ENCODE results near the gene SCNM1. TPM values are rescaled to one million over a fixed set of nuclear protein-coding genes. Genes with fewer than 3 reads are reported as not detected.

The SCNM1 gene
- total RNA-seq, 2 experiments from 2014 or later = 54.1 to 70.9 TPM

GRCh38 chr1:151147665-151148064 lies 18.3 kb upstream of the SCNM1 start:
- peaks cover 32% of the 10 kb centered on the region for H3K4me1 ChIP-seq (ENCODE audit: insufficient read depth, low read length, poor library complexity, severe bottlenecking)
- TF ChIP-seq EZH2phosphoT487 (IDR thresholded peaks at IDR 0.05; ENCODE audit: borderline replicate concordance, low read depth, low read length) = no peak
- TF ChIP-seq, protein P1, sequence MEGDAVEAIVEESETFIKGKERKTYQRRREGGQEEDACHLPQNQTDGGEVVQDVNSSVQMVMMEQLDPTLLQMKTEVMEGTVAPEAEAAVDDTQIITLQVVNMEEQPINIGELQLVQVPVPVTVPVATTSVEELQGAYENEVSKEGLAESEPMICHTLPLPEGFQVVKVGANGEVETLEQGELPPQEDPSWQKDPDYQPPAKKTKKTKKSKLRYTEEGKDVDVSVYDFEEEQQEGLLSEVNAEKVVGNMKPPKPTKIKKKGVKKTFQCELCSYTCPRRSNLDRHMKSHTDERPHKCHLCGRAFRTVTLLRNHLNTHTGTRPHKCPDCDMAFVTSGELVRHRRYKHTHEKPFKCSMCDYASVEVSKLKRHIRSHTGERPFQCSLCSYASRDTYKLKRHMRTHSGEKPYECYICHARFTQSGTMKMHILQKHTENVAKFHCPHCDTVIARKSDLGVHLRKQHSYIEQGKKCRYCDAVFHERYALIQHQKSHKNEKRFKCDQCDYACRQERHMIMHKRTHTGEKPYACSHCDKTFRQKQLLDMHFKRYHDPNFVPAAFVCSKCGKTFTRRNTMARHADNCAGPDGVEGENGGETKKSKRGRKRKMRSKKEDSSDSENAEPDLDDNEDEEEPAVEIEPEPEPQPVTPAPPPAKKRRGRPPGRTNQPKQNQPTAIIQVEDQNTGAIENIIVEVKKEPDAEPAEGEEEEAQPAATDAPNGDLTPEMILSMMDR (conservative IDR thresholded peaks at IDR 0.05; ENCODE audit: low read length) = no peak
- no peak overlapping the region for H3K27ac ChIP-seq (ENCODE audit: low read depth, low read length, poor library complexity, severe bottlenecking)
- DNase-seq (ENCODE audit: low spot score) = no peak
- intact Hi-C loops (cut with micrococcal nuclease; ENCODE audit: unreplicated experiment) = no loop called here
- no TSS peak for BruUV-seq (replicated peaks)
- H3K9me2 ChIP-seq (ENCODE audit: insufficient read depth, low read length) = no peaks in the 10 kb centered on the region
- no peaks in the 10 kb centered on the region for H3K36me3 ChIP-seq (ENCODE audit: insufficient read depth, low read length)
- no peaks in the 10 kb centered on the region for H3K79me2 ChIP-seq (ENCODE audit: insufficient read depth, low read depth, low read length)
- H3K4me2 ChIP-seq (ENCODE audit: low read length) = no peak overlapping the region
- H3K4me3 ChIP-seq (ENCODE audit: low read depth, low read length, poor library complexity, severe bottlenecking) = no peak overlapping the region
- POLR2A ChIA-PET = no interaction called here
- no peaks in the 10 kb centered on the region for H3K9me3 ChIP-seq (ENCODE audit: low read length)
- CTCF ChIA-PET (ENCODE audit: unreplicated experiment) = interaction anchor here (1.6 kb wide), 1 partner anchor 9 kb away, joined by 5 read pairs; the partner anchor contains the start of gene TNFAIP8L2
- H4K20me1 ChIP-seq (ENCODE audit: insufficient read depth, low read length) = no peaks in the 10 kb centered on the region
- no peak overlapping the region for H2AFZ ChIP-seq (ENCODE audit: low read length)

GRCh38 chr1:151156515-151156819 lies 9.5 kb upstream of the SCNM1 start, which contains the start of gene TNFAIP8L2:
Gene TNFAIP8L2, plus strand, starts transcription at chr1:151156649. Its CDS starts 2,049 bp downstream, at chr1:151158698.
- BruUV-seq (replicated peaks) = no TSS peak
- Histone ChIP-seq H3K9me2 (ENCODE audit: insufficient read depth, low read length) (no peaks in the 10 kb centered on the region), H3K79me2 (ENCODE audit: insufficient read depth, low read depth, low read length) (peaks cover 9% of the 10 kb centered on the region; the same call in 1 of the 2 replicates), H3K4me1 (ENCODE audit: insufficient read depth, low read length, poor library complexity, severe bottlenecking) (peaks cover 38% of the 10 kb centered on the region), H3K36me3 (ENCODE audit: insufficient read depth, low read length) (peaks cover 16% of the 10 kb centered on the region; the same call in 1 of the 2 replicates), H4K20me1 (ENCODE audit: insufficient read depth, low read length) (no peaks in the 10 kb centered on the region), H3K4me2 (ENCODE audit: low read length) (peak within 1 kb of the TSS; percentile 92), H3K9me3 (ENCODE audit: low read length) (no peaks in the 10 kb centered on the region), H3K27ac (ENCODE audit: low read depth, low read length, poor library complexity, severe bottlenecking) (peak within 1 kb of the TSS; percentile 57), H2AFZ (ENCODE audit: low read length) (peak within 1 kb of the TSS; percentile 74), H3K4me3 (ENCODE audit: low read depth, low read length, poor library complexity, severe bottlenecking) (peak within 1 kb of the TSS; percentile 76)
- POLR2A ChIA-PET = interaction anchor here (0.5 to 2.2 kb wide), 15 partner anchors 8 to 459 kb away, joined by 3 to 14 read pairs (median 4); partner anchors contain the start of genes CDC42SE1, GOLPH3L, SCNM1 and VPS72
- intact Hi-C loops (cut with micrococcal nuclease; ENCODE audit: unreplicated experiment) = loop anchor here (1.0 kb wide), 3 partner anchors 57 to 132 kb away; no protein-coding TSS in a partner anchor
- DNase-seq (ENCODE audit: low spot score) = peak; percentile 78
- CTCF ChIA-PET (ENCODE audit: unreplicated experiment) = interaction anchor here (0.6 to 2.4 kb wide), 8 partner anchors 8 to 112 kb away, joined by 3 to 35 read pairs (median 4); partner anchors contain the start of gene MLLT11
- TF ChIP-seq, protein P1 (conservative IDR thresholded peaks at IDR 0.05; ENCODE audit: low read length) = no peak
- TF ChIP-seq EZH2phosphoT487 (IDR thresholded peaks at IDR 0.05; ENCODE audit: borderline replicate concordance, low read depth, low read length) = no peak

- Histone ChIP-seq H3K36me3 (ENCODE audit: insufficient read depth, low read length) (peaks cover 16% of the 10 kb centered on the region; the same call in 1 of the 2 replicates), H3K4me3 (ENCODE audit: low read depth, low read length, poor library complexity, severe bottlenecking) (peak overlapping the region; percentile 76), H4K20me1 (ENCODE audit: insufficient read depth, low read length) (no peaks in the 10 kb centered on the region), H3K4me2 (ENCODE audit: low read length) (peak overlapping the region; percentile 92), H3K79me2 (ENCODE audit: insufficient read depth, low read depth, low read length) (peaks cover 9% of the 10 kb centered on the region; the same call in 1 of the 2 replicates), H3K27ac (ENCODE audit: low read depth, low read length, poor library complexity, severe bottlenecking) (peak overlapping the region; percentile 57), H3K4me1 (ENCODE audit: insufficient read depth, low read length, poor library complexity, severe bottlenecking) (peaks cover 38% of the 10 kb centered on the region), H2AFZ (ENCODE audit: low read length) (peak overlapping the region; percentile 74), H3K9me3 (ENCODE audit: low read length) (no peaks in the 10 kb centered on the region), H3K9me2 (ENCODE audit: insufficient read depth, low read length) (no peaks in the 10 kb centered on the region)
- no TSS peak for BruUV-seq (replicated peaks)
- no peak for TF ChIP-seq EZH2phosphoT487 (IDR thresholded peaks at IDR 0.05; ENCODE audit: borderline replicate concordance, low read depth, low read length)
- TF ChIP-seq, protein P1 (conservative IDR thresholded peaks at IDR 0.05; ENCODE audit: low read length) = no peak
- POLR2A ChIA-PET = interaction anchor here (0.6 to 2.2 kb wide), 14 partner anchors 9 to 153 kb away, joined by 3 to 14 read pairs (median 4); partner anchors contain the start of genes CDC42SE1, SCNM1 and VPS72
- peak; percentile 63 for DNase-seq (ENCODE audit: low spot score)
- intact Hi-C loops (cut with micrococcal nuclease; ENCODE audit: unreplicated experiment) = no loop called here
- CTCF ChIA-PET (ENCODE audit: unreplicated experiment) = interaction anchor here (0.6 to 2.4 kb wide), 7 partner anchors 9 to 618 kb away, joined by 3 to 35 read pairs (median 5); no protein-coding TSS in a partner anchor
Measured at GRCh38 chr1:151157067-151157531, 8.8 kb upstream of the SCNM1 start.
